GM18505 (cell line): ENCODE results near the gene MUC21.
"Not testable (repeated sequence)": the region's sequence is repeated elsewhere in the genome, so short reads cannot be mapped to it uniquely, and the experiment has no call there.

ENCODE experiments used
- ATAC-seq: cut with Tn5 transposase; IDR thresholded peaks from one replicate; pipeline ENCODE4 v1.9.1; 2021; ENCODE audit not compliant: unreplicated experiment
- POLR2A ChIP-seq: IDR thresholded peaks from 4 replicates; pipeline ENCODE4 v1.6.1; 2011; ENCODE audit warnings: borderline replicate concordance; ENCODE audit not compliant: insufficient read depth, insufficient read length; ENCODE audit errors: extremely low read depth

Gene MUC21

GRCh38 chr6:30981942-30982772 is 1.4 kb upstream of the MUC21 start:
- TF ChIP-seq POLR2A: no peak
- ATAC-seq: no peak

- no peak for ATAC-seq
- no peak for TF ChIP-seq POLR2A
These were observed 2.0 kb downstream of the MUC21 start for GRCh38 chr6:30985490-30985889.

- ATAC-seq: no peak
These were observed 3.8 kb downstream of the MUC21 start for GRCh38 chr6:30987304-30987703.

GRCh38 chr6:30988209-30988825 is 4.8 kb downstream of the MUC21 start:
- no peak for ATAC-seq
- TF ChIP-seq POLR2A: no peak

More at GRCh38 chr6:30987304-30987703, 3.8 kb downstream of the MUC21 start:
- no peak for TF ChIP-seq POLR2A

- no peak for TF ChIP-seq POLR2A
- no peak for ATAC-seq
These were observed 7.0 kb downstream of the MUC21 start for GRCh38 chr6:30990422-30991086.

GRCh38 chr6:30991891-30992290 is 8.4 kb downstream of the MUC21 start:
- no peak for TF ChIP-seq POLR2A
- no peak for ATAC-seq

- TF ChIP-seq POLR2A: no peak
- no peak for ATAC-seq
These were observed 13.8 kb downstream of the MUC21 start for GRCh38 chr6:30997301-30997700.

GRCh38 chr6:30998785-30999184 is 15.3 kb downstream of the MUC21 start:
- no peak for TF ChIP-seq POLR2A
- ATAC-seq: no peak

- ATAC-seq: not testable (repeated sequence)
These were observed 16.7 kb downstream of the MUC21 start for GRCh38 chr6:31000067-31000860.

- no peak for TF ChIP-seq POLR2A
- no peak for ATAC-seq
These were observed 17.9 kb downstream of the MUC21 start for GRCh38 chr6:31001281-31001888.

- ATAC-seq: no peak
- TF ChIP-seq POLR2A: no peak
These were observed 19.0 kb downstream of the MUC21 start for GRCh38 chr6:31002471-31002870.

- ATAC-seq: no peak
These were observed 21.3 kb downstream of the MUC21 start for GRCh38 chr6:31004794-31005193.

More at GRCh38 chr6:31004794-31005193, 21.3 kb downstream of the MUC21 start:
- TF ChIP-seq POLR2A: no peak
